SHP77 (cell line): Measurements from ENCODE around the gene KIF26A.

Experiments used
- DNase-seq, 2 experiments: peaks; one replicate each; lab custom pipeline; 2025; lab: John Stamatoyannopoulos, UW

KIF26A gene

DNA sequence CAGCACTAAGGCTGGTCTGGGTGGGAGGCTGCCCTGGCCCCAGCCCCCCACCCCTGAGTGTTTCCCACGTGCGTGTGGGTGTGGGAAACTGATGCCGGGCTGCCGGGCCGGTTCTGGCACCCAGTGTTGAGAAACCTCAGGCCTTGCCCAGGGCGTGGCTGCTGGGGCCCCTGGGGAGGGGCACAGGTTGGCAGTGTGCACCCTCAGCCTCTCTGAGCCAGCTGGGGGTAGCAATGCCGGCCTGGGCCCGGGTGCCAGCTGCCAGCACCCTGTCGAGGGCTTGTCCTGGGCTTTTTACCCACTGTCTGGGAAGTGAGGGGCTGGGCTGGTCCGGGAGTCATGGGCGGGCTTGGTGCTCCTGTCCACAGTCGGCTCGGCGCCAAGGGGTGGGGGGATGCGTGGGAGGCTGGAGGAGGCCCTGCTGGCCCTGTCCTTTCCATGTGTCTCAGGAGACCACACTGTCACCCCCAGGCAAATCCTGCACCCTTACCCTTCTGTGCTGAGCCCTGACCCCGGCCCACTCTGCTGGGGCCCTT is 37.2 kb upstream of the KIF26A start:
- DNase-seq = no peak

DNA sequence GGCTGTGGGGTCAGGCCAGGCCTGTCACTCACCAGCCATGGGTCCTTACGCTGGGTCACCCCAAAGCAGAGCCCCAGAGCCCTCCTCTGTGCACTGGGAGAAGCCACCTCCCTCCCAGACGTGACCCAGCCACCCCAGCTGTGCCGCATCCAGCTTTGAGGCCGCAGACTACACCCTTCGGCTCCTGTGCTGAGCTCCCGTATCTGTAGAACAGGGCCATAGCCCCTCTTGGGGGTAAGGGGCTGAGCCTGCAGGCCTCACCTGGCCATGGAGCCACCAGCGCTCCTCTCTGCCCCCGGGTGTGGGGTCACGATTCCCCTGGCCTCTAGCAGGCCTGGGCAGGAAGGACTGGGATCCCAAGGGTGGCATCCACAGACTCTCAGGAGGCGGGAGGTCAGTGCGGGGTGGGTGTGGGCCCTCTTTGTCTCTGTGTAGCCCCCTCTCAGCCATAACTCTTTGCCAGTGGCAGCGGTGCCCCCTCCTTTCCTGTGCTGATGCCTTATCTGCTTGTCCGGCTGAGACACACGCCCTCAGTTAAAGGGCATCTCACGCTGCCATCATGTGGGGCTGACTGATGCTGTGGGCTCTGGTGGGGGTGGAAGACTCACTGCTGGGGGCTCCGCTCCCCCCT is 36.6 kb upstream of the KIF26A start:
- DNase-seq = no peak

DNA sequence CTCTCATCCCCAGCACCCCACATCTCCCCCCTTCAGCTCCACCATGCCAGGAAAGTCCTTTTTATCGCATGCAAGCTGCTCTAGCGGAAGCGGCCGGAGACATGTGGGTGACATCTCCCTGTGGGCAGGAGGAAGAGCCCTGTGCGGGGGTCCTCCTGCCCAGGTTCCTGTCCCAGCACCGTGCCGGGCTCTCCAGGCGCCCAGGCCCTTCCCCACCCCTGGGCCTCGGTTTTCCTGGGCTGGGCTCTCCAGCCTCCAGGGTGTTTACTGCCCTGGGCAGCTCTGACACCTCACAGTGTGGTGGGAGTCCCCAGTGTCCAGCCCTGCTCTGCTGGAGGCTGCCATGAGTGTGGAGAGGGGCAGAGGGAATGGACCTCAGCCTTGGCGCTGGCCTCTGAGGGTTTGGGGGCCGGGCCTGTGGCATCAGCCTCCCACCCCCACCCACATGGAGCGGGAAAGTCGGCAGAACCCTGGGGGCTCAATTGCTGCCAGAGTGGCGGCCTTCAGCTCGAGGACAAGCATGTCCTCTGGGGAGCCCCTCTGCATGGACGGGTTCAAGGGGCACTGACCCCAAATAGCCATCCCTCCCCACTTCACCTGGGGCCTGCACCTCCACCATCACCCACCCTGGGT is 36.0 kb upstream of the KIF26A start:
- DNase-seq = no peak

DNA sequence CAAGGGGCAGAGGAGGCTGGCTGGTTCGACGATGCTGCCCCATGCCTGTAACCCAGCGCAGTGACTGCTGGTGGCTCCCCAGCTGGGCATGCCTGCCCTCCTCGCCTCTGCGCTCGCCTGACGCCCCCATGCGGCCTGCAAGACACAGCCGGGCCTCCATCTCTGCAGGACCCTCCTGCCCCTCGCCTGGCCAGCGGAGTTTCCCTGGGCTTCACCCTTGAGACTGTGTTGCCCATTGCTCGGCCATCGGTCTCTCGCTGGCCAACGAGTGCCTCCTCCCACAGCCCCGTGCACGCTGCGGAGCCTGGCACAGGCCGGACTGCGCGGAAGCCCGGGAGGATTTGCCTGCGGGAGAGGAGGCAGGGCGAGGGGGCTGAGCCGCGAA is 35.3 kb upstream of the KIF26A start:
- DNase-seq = no peak

DNA sequence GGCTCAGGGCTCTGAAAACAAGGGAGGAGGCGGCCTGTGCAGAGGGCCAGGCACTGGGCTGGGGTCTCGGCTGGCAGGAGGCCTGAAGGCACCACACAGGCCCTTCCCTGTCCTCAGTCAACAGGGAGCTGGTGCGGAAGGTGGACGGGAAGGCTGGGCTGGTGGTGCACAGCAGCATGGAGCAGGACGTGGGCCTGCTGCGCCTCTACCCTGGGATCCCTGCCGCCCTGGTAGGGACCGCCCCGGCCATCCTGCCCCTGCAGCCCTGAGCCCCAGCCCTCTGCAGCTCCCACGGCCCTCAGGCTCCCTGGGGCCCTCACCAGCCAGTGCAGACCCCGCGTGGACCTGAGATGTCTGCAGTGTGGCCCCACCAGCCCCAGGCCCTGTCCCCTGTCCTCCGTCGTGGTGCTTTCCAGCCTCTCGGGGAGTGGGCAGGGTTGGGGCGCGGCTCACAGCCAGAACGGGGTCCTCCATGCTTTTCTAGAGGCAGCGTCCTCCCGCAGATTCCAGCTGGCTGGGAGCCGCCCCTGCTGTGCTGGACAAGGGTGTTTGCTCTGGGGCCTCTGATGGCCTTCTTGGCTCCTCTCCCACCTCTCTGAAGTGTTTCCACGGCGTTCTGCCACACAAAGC is 34.8 kb upstream of the KIF26A start:
- no peak for DNase-seq

DNA sequence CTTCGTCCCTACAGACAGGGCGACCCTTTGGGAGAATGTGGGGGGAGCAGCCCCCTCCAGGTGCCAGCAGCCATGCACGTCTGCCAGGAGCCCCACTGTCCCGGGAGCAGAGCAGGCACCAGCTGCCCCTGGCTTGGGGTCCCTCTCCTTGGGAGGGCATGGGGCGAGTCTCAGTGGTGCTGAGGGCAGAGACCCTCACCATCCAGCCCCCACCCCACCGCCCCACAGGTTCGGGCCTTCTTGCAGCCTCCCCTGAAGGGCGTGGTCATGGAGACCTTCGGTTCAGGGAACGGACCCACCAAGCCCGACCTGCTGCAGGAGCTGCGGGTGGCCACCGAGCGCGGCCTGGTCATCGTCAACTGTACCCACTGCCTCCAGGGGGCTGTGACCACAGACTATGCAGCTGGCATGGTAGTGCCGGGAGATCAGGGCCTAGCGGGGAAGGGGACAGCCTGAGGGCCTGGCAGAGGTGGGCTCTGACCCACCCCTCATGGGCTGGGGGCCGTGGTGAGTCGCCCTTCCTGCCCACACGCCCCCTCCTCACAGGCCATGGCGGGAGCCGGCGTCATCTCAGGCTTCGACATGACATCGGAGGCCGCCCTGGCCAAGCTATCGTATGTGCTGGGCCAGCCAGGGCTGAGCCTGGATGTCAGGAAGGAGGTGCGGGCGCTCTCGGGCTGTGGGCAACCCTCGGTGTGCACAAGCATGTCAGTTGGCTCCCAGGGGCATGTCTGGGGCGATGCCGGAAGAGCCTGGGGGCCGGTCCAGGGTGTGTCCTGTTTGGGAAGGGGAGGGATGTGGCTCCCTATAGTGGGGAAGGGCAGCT is 34.1 kb upstream of the KIF26A start:
- DNase-seq = no peak

DNA sequence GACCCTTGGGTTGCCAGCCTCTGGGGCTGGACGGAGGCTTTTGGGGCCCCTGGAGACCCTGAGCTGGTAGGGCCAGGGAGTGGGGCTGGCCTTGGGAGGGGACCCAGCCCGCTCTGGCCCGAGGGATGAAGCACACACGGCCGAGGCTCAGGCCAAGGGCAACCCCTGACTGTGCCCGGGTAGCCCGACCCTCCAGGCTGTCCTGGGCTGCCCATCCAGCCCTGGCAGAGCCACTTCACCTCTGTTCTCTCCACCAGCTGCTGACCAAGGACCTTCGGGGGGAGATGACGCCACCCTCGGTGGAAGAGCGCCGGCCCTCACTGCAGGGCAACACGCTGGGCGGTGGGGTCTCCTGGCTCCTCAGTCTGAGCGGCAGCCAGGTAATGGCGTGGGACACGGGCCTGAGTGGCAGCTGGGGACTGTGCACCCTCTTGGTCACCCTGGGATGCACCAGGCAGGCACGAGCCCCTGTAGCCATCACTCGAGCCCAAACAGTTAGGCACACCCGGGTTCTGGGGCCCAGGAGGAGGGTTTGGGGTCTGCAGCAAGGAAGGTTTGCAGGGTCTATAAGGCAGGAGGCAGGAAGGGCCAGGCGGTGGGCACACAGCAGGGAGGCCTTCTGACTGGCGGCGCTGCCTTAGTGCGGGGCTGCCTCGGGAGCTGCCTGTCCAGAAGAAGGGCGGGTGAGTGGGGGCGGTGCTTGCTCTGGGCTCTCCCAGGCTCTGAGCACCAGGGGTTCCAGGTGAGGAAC is 33.1 kb upstream of the KIF26A start:
- DNase-seq = no peak

DNA sequence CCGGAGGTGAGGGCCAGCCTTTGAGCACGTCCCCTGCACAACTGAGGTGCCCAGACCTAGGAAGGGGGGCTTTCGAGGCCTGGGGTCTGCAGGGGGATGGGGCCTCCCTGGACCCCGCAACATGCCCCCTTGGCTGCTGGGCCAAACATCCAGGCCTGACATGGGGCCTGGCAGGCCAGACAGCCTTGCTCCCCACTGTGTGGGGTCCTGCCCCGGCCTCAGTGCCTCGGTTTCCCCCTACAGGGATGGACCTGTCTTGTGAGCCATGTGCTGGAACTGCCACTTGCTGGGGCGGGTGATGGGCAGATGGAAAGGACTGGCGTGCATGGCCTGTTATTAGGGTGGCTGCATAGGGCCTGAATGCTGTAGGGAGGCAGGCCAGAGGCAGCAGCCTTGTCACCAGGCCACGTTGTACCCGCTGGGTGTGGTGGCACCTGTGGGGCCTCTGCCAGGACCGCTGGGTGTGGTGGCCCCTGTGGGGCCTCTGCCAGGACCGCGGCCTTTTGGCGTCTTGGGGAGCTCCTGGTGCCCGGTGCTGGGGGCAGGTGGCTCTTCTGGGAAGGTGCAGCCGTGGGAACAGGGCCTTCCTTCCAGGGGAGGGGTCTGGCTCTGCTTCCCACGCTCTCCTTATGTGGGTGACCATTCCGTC is 32.4 kb upstream of the KIF26A start:
- no peak for DNase-seq

DNA sequence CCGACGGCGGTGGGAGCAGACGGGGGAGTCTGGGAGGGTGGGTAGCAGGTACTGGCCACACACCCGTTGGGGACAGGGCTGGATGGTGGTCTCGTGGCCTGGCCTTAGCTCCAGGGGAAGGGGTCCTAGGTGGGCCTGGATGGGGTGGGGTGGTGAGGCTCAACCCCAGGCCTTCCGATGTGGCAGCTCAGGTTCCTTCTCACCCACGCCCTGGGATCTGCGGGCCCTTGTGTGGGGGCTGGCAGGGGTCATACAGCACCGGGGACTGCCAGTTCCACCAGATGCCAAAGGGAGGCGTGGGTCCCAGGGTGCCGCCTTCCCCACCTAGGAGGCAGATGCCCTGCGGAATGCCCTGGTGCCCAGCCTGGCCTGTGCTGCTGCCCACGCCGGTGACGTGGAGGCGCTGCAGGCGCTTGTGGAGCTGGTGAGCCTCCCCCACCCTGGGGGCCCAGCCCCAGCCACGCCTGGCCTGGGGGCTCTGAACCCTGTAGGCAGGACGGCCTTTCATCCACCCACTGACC is 31.9 kb upstream of the KIF26A start:
- no peak for DNase-seq

DNA sequence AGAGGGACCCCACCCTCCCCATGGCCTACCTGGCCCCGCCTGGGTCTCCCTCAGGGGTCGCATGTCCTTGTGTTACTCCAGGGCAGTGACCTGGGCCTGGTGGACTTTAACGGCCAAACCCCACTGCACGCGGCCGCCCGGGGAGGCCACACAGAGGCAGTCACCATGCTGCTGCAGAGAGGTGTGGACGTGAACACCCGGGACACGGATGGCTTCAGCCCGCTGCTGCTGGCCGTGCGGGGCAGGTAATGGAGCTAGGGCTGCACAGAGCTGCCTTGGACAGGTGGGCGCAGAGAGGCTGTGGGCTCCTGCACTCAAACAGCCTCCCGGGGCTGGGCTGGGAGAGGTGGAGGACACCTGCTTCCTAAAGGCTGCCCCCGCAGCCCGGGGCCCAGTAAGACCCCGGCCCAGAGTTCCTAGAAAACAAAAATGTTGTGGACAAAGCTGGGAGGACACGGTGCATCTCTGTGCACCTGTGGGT is 31.2 kb upstream of the KIF26A start:
- DNase-seq = no peak

DNA sequence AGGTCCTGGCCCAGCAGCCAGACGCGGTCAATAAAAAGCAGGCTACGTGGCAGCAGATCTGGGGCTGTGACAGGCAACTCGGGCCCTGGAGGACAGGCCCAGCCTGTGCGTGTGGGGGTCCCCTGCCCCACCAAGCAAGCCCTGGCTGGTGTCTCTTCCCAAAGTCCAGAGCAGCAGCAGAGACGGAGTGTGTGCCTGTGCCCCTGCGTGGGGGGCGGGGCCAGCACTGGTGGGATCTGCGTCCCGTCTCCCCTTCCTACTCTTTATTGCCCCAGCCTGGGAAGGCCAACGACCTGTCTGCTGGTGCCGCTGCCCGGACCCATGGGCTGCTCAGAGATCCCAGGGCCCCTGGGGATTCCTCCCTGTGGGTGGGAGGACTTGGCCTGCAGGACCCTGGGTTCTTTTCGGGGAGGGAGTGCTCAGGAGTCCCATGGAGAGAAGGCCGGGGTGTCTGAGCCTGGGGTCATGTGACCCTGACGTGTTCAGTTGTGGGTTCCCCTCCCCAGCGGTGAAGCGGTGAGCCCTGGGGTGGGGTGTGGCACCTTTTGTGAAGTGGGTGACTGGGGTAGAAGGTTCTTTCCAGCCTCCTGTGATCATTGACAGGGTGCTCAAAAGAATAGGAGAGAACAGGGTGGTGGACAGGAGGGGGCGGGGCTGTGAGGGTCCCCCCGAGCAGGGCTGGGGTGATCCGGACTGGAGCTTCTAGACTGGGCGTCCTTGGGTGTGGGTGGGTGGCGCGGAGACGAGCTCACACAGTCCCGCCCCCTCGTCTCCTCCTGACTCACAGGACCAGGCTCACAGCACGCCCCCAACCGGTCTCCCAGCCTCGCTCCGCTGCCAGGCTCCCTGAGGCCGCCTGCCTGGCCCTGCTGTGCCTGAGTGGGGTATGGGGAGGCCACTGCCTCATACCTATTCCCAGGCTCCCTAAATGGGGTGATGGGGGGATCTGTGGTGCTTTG is 30.5 kb upstream of the KIF26A start:
- DNase-seq = no peak

DNA sequence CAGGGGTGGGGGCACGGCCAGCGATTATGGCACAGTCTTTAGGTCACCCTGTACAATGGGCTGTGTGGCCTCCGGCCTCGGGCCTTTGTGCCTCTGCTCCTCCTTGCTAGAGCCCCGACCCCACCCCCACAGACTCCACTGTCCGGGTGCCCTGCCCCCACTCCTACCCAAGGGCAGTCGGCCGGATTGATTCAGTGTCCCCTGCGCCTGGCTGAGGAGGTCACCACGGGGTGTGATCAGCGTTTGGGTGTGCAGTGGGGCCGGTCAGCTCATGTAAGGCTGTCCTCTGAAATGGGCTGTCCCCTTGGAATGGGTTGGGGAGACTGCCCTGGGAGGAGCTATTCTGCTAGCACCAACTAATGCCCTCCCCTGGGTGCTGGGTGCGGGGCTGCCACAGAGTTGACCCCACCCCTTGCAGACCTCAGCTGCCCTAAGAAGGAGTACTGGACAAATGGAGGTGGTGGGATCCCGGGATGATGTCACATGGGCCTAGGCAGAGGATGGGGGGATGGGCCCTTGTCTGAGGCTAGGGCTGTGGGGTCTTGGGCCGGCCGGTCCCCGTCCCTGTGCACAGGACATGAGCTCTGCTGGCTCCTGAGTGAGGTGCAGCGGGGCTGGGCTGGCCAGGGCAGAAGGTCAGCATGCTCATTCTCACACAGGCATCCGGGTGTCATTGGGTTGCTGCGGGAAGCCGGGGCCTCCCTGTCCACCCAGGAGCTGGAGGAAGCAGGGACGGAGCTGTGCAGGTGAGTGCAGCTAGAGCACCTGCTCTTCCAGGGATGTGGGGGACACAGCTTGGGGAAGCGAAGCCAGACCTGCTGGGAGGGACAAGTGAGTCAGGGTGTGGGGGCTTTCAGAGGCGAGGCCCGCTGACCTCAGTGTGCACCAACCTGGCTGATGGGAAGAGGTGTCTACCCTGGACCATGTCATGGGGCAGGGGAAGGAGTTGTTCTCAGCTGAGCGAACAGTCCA is 29.5 kb upstream of the KIF26A start:
- DNase-seq = no peak

DNA sequence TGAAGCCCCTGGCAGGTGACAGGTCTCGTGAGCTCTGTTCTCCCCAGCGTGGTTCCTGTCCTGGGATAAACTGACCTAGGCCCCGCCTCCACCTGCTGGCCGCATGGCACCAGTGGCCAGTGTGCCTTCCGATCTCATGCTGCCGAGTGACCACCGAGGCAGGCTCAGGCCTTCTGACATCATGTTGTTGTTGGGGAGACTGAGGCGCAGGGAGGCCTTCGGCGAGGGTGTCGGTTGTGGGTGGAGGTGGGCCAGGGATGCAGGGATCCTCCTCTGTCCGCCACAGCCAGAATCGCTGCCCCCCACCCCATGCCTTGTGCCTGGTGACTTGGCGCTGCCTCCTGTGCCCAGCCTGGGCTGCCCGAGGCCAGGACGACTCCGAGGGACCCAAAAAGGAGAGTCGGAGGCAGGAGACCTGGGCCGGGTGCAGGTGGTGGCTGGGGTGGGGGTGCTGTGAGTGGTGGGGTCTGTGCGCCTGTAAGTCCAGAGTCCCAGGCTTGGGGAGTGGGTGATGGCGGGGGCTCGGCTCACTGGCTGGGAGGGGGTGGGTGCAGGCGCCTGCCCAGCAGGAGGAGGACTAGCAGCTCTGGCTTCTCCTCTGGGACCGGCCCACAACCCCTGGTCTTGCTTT is 28.5 kb upstream of the KIF26A start:
- no peak for DNase-seq

DNA sequence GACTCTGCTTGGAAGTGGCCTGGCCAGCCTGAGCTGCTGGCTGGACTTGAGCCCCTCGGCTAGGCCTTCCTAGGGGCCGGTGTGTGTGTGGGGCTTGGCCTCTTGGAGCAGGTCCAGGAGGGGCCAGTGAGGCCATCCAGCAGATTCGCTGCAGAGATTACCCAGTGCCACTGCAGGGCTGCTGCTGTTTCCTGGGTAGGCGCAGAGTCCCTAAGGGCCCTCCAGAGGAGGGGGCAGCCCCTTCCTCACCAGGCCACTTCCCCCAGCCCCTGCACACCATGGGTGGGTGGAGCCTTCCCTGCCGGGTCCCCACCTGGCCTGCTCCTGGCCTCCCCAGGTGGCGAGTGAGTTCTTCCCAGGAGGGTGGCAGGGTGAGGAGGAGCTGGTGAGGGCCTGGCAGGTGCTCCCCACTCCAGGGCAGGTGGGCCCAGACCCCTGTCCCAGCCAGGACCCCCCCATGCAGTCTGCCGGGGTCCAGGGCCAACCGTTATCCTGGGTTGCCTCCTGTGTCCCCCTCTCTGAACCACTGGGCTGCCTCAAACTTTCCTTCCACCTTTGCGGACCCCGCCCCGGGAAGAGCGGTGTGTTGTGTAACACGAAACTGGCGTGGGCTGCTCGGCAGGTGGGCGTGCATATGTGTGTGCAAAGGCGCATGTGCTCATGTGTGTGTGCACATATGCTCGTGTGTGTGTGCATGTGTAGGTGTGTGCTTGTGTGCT is 27.7 kb upstream of the KIF26A start:
- DNase-seq = no peak

DNA sequence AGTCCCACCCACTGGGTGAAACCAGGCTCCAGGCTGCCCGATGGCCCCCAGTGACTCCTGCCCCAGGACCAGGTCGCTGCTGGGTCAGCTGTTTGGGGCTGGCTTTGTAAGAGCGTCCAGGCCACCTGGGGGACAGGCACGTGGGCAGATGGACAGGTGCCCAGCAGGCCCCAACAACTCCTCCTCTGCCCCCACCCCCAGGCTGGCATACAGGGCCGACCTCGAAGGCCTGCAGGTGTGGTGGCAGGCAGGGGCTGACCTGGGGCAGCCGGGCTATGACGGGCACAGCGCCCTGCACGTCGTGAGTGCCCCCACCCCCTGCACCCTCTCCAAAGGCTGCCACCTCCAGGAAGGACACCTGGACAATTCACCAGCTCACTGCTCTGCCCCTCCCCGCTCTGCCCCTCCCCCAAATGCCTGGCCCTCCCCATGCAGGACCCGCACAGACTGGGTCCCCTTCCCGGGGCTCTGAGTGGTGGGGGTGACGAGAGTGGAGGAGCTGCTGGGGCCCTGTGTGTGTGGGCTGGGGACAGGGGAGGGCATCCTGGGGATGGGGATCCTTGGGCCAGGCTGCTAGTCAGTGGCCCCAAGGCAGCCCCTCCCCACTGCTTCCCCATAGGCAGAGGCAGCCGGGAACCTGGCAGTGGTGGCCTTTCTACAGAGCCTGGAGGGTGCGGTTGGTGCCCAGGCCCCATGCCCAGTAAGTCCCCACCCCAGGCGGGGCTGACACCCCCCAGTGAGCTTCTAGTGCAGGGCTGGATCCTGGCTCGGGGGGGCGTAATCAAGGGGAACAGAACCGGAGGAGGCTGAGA is 26.9 kb upstream of the KIF26A start:
- DNase-seq = no peak

DNA sequence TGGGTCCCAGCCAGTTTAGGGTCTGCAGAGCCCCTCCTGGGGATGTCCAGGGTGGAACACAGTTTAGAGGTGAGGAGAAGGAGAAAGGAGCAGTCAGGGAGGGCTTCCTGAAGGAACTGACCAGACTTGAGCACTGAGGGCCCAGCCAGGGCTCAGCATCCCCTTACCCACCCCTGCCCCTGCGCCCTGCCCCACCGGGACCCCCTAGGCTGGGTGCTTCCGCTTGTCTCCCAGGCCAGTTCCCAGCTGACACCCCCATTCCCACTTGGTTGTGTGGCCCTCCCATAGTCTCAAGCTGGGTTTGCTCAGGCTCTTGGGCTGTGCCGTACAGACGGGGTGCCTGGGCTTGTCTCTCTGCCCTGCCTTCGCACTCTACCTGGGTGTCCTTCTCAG is 26.3 kb upstream of the KIF26A start:
- no peak for DNase-seq
